Measurements from ENCODE around the gene HES7. TPM values are rescaled to one million over a fixed set of nuclear protein-coding genes. Genes with fewer than 3 reads are reported as not detected.
A peak's percentile ranks its signal among the peaks of the same experiment; 100 is the strongest.

Gene HES7
- total RNA-seq, 1 experiment from 2014 or later: 0.33 TPM

DNA sequence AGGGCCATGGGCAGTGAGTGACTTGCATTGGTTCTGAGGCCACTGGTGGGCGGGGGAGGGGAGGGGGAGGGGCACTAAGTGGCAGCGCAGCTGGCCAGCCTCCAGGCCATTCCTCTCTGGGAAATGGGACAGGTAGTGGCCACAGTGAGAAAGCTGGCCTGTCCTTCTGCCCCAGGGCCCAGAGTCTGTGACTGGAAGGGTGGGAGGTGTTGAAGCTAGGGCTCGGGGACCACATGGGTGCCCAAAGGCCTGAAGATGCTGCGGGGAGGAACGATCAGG lies 36.0 kb downstream of the HES7 start:
- no CpG with 5 or more reads among the region's 5 CpGs for WGBS (ENCODE audit: extremely low coverage, insufficient read length, low lambda C conversion rate)
- Histone ChIP-seq H3K9ac (ENCODE audit: extremely low read depth, insufficient read length, low read length) (no peak overlapping the region), H4K91ac (ENCODE audit: insufficient read length, low read depth, low read length) (no peak overlapping the region), H3K18ac (ENCODE audit: insufficient read length, low read depth, low read length) (no peak overlapping the region), H3K79me2 (ENCODE audit: insufficient read depth, low read length) (no peaks in the 10 kb centered on the region), H4K8ac (replicated peaks; ENCODE audit: insufficient read length, low read depth, low read length) (no peak overlapping the region), H2BK15ac (ENCODE audit: low read depth, low read length) (no peak overlapping the region), H2BK5ac (ENCODE audit: insufficient read length, low read length) (no peak overlapping the region), H3K27me3 (ENCODE audit: insufficient read depth, low read length) (no peaks in the 10 kb centered on the region), H2BK120ac (ENCODE audit: low read depth, low read length, poor library complexity, severe bottlenecking) (no peak overlapping the region), H3K4ac (ENCODE audit: low read depth, low read length) (no peak overlapping the region), H3K27ac (ENCODE audit: insufficient read length, low read depth, low read length) (no peak overlapping the region), H2BK12ac (ENCODE audit: insufficient read length, low read depth, low read length) (no peak overlapping the region), H3K4me1 (ENCODE audit: insufficient read depth, low read length) (no peaks in the 10 kb centered on the region; the same call in 1 of the 2 replicates), H3K9me3 (ENCODE audit: control insufficient read depth, low read depth, low read length) (no peaks in the 10 kb centered on the region), H3K56ac (ENCODE audit: insufficient read length, low read depth, low read length) (no peak overlapping the region), H4K20me1 (ENCODE audit: control insufficient read depth, insufficient read depth, insufficient read length) (no peaks in the 10 kb centered on the region), H3T11ph (ENCODE audit: low read length) (no peak overlapping the region), H2AFZ (ENCODE audit: low read length) (no peak overlapping the region), H3K4me2 (ENCODE audit: insufficient read depth, insufficient read length, low read length) (no peak overlapping the region), H3K79me1 (ENCODE audit: insufficient read depth, low read depth, low read length, poor library complexity, severe bottlenecking) (no peaks in the 10 kb centered on the region), H3K23ac (ENCODE audit: insufficient read length, low read depth, low read length) (no peak overlapping the region), H3K14ac (ENCODE audit: insufficient read depth, low read length) (no peak overlapping the region), H2AK5ac (ENCODE audit: insufficient read length, low read length) (no peak overlapping the region), H2BK20ac (ENCODE audit: low read depth, low read length, poor library complexity, severe bottlenecking) (no peak overlapping the region), H3K23me2 (ENCODE audit: insufficient read length, low read depth, low read length, poor library complexity, severe bottlenecking) (no peaks in the 10 kb centered on the region), H4K5ac (ENCODE audit: insufficient read length, low read depth, low read length) (no peak overlapping the region)
- H3K27me3 Mint-ChIP-seq (ENCODE audit: low read depth): peaks cover 54% of the 10 kb centered on the region
- no peaks in the 10 kb centered on the region; a peak in 2 of 5 replicates for H3K9me3 Mint-ChIP-seq
- DNase-seq: peak; percentile 61
- TF ChIP-seq, protein P1, sequence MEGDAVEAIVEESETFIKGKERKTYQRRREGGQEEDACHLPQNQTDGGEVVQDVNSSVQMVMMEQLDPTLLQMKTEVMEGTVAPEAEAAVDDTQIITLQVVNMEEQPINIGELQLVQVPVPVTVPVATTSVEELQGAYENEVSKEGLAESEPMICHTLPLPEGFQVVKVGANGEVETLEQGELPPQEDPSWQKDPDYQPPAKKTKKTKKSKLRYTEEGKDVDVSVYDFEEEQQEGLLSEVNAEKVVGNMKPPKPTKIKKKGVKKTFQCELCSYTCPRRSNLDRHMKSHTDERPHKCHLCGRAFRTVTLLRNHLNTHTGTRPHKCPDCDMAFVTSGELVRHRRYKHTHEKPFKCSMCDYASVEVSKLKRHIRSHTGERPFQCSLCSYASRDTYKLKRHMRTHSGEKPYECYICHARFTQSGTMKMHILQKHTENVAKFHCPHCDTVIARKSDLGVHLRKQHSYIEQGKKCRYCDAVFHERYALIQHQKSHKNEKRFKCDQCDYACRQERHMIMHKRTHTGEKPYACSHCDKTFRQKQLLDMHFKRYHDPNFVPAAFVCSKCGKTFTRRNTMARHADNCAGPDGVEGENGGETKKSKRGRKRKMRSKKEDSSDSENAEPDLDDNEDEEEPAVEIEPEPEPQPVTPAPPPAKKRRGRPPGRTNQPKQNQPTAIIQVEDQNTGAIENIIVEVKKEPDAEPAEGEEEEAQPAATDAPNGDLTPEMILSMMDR (conservative IDR thresholded peaks at IDR 0.05): no peak
- no peaks in the 10 kb centered on the region; a peak in 1 of 7 replicates for H3K36me3 Mint-ChIP-seq (ENCODE audit: insufficient read depth in 1 of 3, low read depth in 3 of 3)
- peaks cover 15 to 17% of the 10 kb centered on the region in 2 experiments for H3K4me1 Mint-ChIP-seq
- H3K4me3 Mint-ChIP-seq: no peak overlapping the region
- H3K27ac Mint-ChIP-seq: no peak overlapping the region

Data from H9 (cell line).